K562 (cell line): ENCODE measurements around the gene MYH3.

ENCODE experiments used
- ATF2 ChIP-seq: sonication (generic); formaldehyde crosslinking; IDR thresholded peaks from 2 replicates; pipeline ENCODE4 v1.8.1; 2022; ENCODE audit warnings: missing genetic modification reagents
- MAFF ChIP-seq: IDR thresholded peaks from 2 replicates; pipeline ENCODE4 v1.6.1; 2012; ENCODE audit warnings: low read length, improper control_type of control experiment
- MTA1 ChIP-seq: fragments of 450-650 bp; IDR thresholded peaks from 2 replicates; pipeline ENCODE4 v1.6.1; 2017; ENCODE audit warnings: borderline replicate concordance
- TF ChIP-seq, protein P1 (sequence below), 3 experiments: IDR thresholded peaks in 2 of 3; conservative IDR thresholded peaks in 1 of 3; 2 replicates each; pipeline ENCODE4 v1.5.1; 2011 to 2012; ENCODE audit warnings: low read length in 3 of 3, mild to moderate bottlenecking in 3 of 3, control low read depth in 2 of 3, improper control_type of control experiment in 1 of 3, inconsistent platforms in 1 of 3, low read depth in 1 of 3, mixed read lengths in 1 of 3, moderate library complexity in 1 of 3; ENCODE audit not compliant: insufficient read depth in 2 of 3

GRCh38 chr17:10613775-10614513 lies 43.2 kb downstream of the MYH3 start:
- TF ChIP-seq ATF2 (CRISPR knock-in tag) (no peak), MAFF (no peak), MTA1 (no peak)
- TF ChIP-seq, protein P1, sequence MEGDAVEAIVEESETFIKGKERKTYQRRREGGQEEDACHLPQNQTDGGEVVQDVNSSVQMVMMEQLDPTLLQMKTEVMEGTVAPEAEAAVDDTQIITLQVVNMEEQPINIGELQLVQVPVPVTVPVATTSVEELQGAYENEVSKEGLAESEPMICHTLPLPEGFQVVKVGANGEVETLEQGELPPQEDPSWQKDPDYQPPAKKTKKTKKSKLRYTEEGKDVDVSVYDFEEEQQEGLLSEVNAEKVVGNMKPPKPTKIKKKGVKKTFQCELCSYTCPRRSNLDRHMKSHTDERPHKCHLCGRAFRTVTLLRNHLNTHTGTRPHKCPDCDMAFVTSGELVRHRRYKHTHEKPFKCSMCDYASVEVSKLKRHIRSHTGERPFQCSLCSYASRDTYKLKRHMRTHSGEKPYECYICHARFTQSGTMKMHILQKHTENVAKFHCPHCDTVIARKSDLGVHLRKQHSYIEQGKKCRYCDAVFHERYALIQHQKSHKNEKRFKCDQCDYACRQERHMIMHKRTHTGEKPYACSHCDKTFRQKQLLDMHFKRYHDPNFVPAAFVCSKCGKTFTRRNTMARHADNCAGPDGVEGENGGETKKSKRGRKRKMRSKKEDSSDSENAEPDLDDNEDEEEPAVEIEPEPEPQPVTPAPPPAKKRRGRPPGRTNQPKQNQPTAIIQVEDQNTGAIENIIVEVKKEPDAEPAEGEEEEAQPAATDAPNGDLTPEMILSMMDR (IDR thresholded peaks at IDR 0.05 in 2 of 3, conservative IDR thresholded peaks at IDR 0.05 in 1 of 3; ENCODE audit: insufficient read depth in 2 of 3, low read depth in 1 of 3, low read length in 3 of 3): no peak
